GM19240 (cell line): ENCODE data around the gene MAP3K10.

Source experiments
- DNase-seq: peaks from one replicate; pipeline ENCODE4 v3.0.0; 2011; ENCODE audit warnings: low spot score; ENCODE audit not compliant: insufficient read length

MAP3K10 gene

GRCh38 chr19:40232949-40233810 lies 42.0 kb downstream of the MAP3K10 start:
- DNase-seq, result no peak

DNA sequence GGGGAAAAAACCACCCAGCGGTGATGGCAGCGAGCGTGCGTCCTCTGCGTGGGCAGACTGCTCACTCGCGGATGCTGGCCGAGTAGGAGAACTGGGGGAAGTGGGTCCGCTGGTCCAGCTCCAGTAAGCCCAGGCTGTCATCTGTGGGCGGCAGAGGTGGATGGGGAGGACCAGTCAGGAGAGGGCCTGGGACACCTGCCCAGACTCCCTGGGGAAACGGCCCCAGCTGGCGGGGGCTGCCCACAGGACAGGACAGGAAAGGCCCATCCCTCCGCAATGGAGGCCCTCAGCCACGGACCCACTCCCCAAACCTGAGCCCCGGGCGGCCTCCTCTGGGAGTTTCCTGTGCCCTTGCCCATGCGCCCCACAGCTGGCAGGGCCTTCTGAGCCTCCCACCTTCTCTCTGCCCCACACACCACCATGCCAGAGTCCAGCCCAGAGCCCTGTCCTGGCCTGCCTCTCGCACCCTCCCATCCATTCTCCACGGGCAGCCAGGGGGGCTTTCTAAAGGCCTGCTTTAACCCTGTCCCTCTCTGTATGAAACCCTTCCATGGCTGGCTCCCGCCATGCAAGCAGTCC lies 42.7 kb downstream of the MAP3K10 start:
- DNase-seq, result no peak

GRCh38 chr19:40234429-40235237 lies 43.4 kb downstream of the MAP3K10 start:
- no peak for DNase-seq

- DNase-seq, result no peak
Observed at GRCh38 chr19:40235238-40236025, 44.2 kb downstream of the MAP3K10 start.

DNA sequence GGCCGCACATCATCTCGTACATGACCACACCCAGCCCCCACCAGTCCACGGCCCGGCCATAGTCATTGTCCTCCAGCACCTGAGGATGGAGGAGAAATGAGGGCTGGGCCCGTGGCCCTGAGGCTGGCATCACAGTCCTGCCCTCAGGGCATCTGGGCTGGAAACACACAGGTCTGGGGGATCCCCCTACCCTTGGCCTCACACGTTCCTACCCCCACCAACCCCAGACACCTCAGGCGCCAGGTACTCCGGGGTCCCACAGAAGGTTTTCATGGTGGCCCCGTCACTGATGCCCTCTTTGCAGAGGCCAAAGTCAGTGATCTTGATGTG lies 44.8 kb downstream of the MAP3K10 start:
- no peak for DNase-seq

DNA sequence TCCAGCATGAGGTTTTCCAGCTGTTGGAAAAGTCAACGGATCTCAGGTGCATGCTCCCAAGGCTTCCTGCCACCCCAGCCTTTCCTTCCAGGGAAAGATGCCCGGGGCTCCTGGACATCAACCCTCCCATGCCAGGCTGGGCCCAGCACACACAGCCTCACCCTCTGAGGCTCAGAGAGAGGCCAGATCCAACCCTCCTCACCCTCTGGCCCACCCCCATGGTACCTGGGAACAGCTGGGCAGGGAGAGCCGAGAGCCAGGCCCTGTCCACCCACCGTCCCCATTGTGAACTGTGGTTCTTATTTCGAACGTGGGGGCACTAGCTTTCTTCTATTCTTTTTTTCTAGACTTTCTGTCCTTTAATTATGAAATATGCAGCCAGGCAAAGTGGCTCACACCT lies 45.1 kb downstream of the MAP3K10 start:
- DNase-seq, result no peak

- DNase-seq, result no peak
Observed at GRCh38 chr19:40237791-40238190, 46.6 kb downstream of the MAP3K10 start.

DNA sequence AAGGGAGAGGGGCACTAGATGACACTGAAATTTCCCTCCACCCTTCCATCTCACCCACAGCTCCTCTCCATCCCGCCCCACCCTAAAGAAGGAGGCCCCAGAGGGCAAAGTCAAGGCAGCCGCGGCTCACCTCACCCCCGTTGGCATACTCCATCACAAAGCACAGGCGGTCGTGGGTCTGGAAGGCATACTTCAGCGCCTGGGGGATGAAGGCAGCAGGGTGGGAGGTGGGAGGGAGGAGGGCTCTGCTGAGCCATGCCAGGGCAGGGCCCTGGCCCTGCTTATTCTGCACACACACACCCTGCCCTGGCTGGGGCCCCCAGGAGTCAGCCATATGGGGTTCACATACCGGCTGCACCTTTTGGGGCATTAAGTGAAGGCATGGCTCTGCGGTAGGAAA lies 47.5 kb downstream of the MAP3K10 start:
- DNase-seq, result no peak

GRCh38 chr19:40239415-40240226 lies 48.4 kb downstream of the MAP3K10 start:
- no peak for DNase-seq

GRCh38 chr19:40240332-40240731 lies 49.1 kb downstream of the MAP3K10 start:
- DNase-seq, result no peak

- no peak for DNase-seq
Observed at GRCh38 chr19:40241125-40241808, 50.0 kb downstream of the MAP3K10 start.

GRCh38 chr19:40241809-40242384 lies 50.7 kb downstream of the MAP3K10 start:
- DNase-seq, result no peak

DNA sequence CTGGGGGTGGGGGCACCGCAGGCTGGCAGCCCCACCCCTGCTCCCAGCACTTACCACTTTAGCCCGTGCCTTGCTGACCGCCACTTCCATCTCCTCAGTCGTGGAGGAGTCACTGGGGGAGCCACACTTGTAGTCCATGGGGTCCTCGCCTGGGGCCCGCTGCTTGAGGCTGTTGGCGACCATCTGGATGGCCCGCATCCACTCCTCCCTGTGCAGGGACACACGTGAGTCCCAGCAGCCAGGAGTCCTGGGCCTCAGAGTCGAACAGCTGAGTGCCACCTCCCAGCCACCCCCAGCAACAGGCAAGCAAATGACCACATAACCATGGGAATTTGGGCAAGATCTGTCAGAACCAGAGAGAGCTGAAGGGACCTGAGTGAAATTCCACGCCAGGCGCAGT lies 51.3 kb downstream of the MAP3K10 start:
- DNase-seq, result no peak

DNA sequence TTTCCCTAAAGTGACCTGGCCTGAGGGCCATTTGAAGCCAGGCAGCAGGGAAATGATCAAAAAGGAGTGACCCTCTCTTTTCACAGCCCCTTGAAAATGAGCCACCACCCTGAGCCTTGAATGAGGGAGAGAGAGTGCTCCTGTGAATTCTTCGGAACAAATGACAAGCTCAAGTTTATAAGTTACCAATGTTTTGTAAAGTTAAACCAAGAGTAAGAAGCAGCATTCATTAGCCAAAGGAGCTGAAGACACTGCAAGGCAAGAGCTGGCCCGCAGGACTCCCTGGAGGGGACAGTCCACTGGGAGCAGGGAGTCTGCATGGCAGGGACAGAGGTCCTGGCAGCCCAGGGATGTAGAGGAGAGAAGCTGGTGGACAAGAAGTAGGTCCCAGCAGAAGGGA lies 52.0 kb downstream of the MAP3K10 start:
- DNase-seq, result no peak

DNA sequence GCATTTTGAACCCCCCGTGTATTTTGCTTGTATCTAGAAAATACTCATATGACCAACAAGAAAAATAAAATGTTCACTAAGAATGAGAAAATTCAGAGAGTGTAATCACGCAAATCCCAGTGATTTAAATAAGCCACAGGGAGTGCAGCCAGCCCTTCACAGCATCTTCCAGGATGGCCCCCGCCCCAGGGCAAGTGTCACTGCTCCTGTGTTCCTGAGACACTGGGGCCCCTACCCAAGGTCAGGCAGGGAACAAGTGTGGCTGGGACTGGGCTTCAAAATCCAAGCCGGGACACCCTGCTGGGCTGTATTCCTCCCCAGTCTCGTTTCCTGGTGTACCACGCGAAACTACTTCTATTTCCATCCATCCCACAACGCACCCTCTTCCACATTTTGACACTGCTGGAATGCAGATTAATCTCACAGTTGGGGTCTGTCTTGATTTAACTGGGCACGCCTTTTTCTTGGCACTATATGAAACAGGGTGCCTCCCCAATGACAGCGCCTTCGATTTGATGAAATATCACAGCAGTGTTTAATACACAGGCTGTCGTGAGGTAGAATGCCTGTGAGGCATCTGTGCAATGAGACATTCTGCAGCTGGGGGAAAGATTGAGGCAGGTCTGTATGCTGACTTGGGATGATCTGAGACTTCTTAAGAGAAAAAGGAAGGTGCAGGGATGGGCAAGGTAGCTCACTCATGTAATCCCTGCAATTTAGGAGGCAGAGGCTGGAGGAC lies 53.5 kb downstream of the MAP3K10 start:
- DNase-seq, result no peak

DNA sequence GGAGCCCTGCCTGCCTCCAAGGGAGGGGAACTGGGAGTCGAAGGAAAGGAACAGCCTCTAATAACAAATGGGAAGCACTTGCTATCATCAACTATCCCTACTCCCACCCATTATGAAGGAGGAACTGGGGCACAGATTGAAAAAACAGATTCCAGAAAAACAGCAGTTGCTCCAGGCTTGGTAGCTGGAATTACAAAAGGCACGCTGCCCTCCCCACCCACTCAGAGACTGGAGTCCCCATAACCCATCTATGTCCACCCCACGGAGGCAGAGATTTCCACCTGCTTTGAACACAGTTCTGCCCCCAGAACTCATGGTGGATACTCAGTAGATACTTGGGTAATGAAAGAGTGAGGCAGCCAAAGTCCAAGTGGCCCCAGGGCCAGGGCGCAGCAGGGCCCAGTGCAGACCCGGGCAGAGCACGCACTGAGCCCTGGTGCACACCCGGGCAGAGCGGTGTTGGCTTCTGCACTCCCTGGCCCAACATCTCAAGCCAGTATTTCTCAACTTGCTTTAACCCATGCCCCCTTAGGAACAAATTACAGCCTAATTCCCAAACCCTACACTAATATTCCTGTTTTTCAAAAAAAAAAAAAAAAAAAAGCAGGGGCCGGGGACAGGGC lies 54.4 kb downstream of the MAP3K10 start:
- no peak for DNase-seq

GRCh38 chr19:40246292-40247073 lies 55.3 kb downstream of the MAP3K10 start:
- no peak for DNase-seq

DNA sequence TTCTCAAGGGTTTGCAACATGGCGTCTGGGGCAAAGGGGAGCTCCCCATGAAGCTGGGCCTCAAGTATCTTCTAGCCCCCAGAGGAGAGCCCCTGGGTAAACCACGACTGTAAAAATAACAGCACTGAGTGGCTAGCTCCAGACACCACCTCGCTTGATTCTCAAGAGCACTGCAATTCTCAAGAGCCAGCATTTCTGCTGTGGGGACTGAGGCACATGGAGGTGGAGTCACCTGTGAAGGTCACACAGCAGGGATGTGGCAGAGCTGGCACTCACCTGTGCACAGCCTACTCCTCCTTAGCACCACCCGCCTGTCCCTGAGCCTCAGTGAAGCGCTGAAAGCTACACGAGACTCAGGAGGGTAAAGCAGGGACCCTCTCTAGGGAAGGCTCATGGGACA lies 56.0 kb downstream of the MAP3K10 start:
- DNase-seq, result no peak
